Measurements from ENCODE around the gene KCNE1. TPM values are rescaled to one million over a fixed set of nuclear protein-coding genes. Genes with fewer than 3 reads are reported as not detected.

Gene KCNE1
- total and polyA plus RNA-seq, 4 donors = 0.23 to 6.0 (median 0.81) TPM

DNA sequence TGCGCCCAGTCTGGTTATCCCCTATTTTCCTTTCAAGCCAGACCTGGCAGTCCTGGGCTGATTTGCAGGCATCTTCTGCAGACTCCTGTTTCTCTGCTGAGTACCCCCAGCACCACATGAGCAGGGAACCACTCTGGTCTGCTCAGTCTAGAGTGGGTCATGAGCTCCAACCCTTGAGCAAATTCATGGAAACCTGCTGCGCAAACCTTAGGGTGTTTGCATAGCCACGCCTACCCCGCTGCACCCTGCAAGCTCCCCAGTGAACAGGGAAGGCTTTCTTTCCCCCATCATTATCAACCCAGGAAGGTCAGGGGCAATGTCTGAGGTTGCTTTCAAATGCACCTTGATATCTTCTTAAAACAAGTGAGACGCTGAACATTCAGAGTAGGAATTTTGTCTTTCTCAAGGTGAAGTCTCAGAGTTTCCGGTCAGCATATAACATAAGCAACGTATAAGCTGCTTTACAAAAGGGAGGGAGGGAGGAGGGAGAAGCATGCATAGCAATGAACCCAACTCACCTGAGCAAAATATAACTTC is 11.1 kb upstream of the KCNE1 start:
- Histone ChIP-seq H3K9me3 (ENCODE audit: control insufficient read depth in 4 of 4, low read length in 3 of 4) (no peaks in the 10 kb centered on the region), H3K9ac (ENCODE audit: low read depth in 1 of 2, low read length in 2 of 2) (no peak overlapping the region), H3K36me3 (ENCODE audit: control insufficient read depth in 4 of 4, insufficient read depth in 3 of 4, low read depth in 1 of 4, low read length in 3 of 4) (peaks cover 0 to 17% (median 11%) of the 10 kb centered on the region in 4 donors), H3K27me3 (ENCODE audit: control insufficient read depth in 4 of 4, insufficient read depth in 4 of 4, low read length in 3 of 4) (no peaks in the 10 kb centered on the region), H3K4me3 (ENCODE audit: low read depth in 1 of 3, low read length in 3 of 3) (peak overlapping the region in 1 of 3 donors; percentile 22), H3K4me1 (ENCODE audit: control insufficient read depth in 4 of 4, insufficient read depth in 4 of 4, low read length in 3 of 4) (peaks cover 12 to 61% (median 35%) of the 10 kb centered on the region in 4 donors), H3K27ac (ENCODE audit: low read depth in 1 of 2, low read length in 2 of 2) (peak overlapping the region; percentile 74 to 96)
- 80% methylated on average over 7 of the region's 7 CpGs for WGBS
- TF ChIP-seq RAD21 (IDR thresholded peaks at IDR 0.05) = no peak
- DNase-seq (ENCODE audit: low spot score) = no peak

DNA sequence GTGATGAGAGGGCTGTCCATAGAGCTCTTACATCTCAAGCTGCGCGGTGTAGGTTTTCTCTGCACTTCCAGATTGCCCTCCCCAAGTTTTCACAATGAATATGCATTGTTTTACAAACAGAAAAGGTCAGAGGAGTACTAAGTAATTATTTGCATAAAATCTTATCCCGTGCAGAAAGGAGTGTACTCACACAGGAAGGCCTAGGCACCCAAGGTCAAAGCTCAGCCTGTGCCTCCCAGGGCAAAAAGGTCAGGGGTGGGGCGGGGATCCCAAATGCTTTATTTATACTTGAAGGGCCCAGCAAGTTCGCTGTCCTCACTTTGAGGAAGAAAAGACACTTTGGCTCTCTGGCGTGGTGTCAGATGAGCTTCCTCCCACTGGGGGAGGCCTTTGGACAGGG is 10.3 kb upstream of the KCNE1 start:
- peak; percentile 42 for DNase-seq (ENCODE audit: low spot score)
- peak overlapping the region in 2 of 3 donors; percentile 60 to 68 for H3K4me3 ChIP-seq (ENCODE audit: low read depth in 1 of 3, low read length in 3 of 3)
- peak overlapping the region in 1 of 2 donors; percentile 4 for H3K9ac ChIP-seq (ENCODE audit: low read depth in 1 of 2, low read length in 2 of 2)
- H3K4me1 ChIP-seq (ENCODE audit: control insufficient read depth in 4 of 4, insufficient read depth in 4 of 4, low read length in 3 of 4) = peaks cover 12 to 55% (median 33%) of the 10 kb centered on the region in 4 donors
- peak overlapping the region; percentile 74 to 83 for H3K27ac ChIP-seq (ENCODE audit: low read depth in 1 of 2, low read length in 2 of 2)
- TF ChIP-seq, protein P1, sequence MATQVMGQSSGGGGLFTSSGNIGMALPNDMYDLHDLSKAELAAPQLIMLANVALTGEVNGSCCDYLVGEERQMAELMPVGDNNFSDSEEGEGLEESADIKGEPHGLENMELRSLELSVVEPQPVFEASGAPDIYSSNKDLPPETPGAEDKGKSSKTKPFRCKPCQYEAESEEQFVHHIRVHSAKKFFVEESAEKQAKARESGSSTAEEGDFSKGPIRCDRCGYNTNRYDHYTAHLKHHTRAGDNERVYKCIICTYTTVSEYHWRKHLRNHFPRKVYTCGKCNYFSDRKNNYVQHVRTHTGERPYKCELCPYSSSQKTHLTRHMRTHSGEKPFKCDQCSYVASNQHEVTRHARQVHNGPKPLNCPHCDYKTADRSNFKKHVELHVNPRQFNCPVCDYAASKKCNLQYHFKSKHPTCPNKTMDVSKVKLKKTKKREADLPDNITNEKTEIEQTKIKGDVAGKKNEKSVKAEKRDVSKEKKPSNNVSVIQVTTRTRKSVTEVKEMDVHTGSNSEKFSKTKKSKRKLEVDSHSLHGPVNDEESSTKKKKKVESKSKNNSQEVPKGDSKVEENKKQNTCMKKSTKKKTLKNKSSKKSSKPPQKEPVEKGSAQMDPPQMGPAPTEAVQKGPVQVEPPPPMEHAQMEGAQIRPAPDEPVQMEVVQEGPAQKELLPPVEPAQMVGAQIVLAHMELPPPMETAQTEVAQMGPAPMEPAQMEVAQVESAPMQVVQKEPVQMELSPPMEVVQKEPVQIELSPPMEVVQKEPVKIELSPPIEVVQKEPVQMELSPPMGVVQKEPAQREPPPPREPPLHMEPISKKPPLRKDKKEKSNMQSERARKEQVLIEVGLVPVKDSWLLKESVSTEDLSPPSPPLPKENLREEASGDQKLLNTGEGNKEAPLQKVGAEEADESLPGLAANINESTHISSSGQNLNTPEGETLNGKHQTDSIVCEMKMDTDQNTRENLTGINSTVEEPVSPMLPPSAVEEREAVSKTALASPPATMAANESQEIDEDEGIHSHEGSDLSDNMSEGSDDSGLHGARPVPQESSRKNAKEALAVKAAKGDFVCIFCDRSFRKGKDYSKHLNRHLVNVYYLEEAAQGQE (IDR thresholded peaks at IDR 0.05) = no peak
- TF ChIP-seq, protein P2, sequence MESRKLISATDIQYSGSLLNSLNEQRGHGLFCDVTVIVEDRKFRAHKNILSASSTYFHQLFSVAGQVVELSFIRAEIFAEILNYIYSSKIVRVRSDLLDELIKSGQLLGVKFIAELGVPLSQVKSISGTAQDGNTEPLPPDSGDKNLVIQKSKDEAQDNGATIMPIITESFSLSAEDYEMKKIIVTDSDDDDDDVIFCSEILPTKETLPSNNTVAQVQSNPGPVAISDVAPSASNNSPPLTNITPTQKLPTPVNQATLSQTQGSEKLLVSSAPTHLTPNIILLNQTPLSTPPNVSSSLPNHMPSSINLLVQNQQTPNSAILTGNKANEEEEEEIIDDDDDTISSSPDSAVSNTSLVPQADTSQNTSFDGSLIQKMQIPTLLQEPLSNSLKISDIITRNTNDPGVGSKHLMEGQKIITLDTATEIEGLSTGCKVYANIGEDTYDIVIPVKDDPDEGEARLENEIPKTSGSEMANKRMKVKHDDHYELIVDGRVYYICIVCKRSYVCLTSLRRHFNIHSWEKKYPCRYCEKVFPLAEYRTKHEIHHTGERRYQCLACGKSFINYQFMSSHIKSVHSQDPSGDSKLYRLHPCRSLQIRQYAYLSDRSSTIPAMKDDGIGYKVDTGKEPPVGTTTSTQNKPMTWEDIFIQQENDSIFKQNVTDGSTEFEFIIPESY (IDR thresholded peaks at IDR 0.05) = peak; percentile 66
- TF ChIP-seq HNF4G (IDR thresholded peaks at IDR 0.05) (peak; percentile 78), YY1 (IDR thresholded peaks at IDR 0.05) (no peak), RAD21 (IDR thresholded peaks at IDR 0.05) (peak in 1 of 2 donors; percentile 10), HNF4A (conservative IDR thresholded peaks at IDR 0.05) (peak; percentile 95 to 96), EGR1 (IDR thresholded peaks at IDR 0.05; ENCODE audit: low read depth in 2 of 2) (peak in 1 of 2 donors; percentile 46), JUND (IDR thresholded peaks at IDR 0.05) (peak; percentile 54 to 69), RXRA (IDR thresholded peaks at IDR 0.05) (peak; percentile 93 to 96), SP1 (IDR thresholded peaks at IDR 0.05) (peak; percentile 91), FOXA1 (IDR thresholded peaks at IDR 0.05) (peak; percentile 27), GABPA (IDR thresholded peaks at IDR 0.05 in 1 of 2, conservative IDR thresholded peaks at IDR 0.05 in 1 of 2) (peak in 1 of 2 donors; percentile 38), NR2F2 (IDR thresholded peaks at IDR 0.05) (peak; percentile 96), FOXA2 (IDR thresholded peaks at IDR 0.05) (peak; percentile 66), TAF1 (conservative IDR thresholded peaks at IDR 0.05) (no peak)
- TF ChIP-seq, protein P3, sequence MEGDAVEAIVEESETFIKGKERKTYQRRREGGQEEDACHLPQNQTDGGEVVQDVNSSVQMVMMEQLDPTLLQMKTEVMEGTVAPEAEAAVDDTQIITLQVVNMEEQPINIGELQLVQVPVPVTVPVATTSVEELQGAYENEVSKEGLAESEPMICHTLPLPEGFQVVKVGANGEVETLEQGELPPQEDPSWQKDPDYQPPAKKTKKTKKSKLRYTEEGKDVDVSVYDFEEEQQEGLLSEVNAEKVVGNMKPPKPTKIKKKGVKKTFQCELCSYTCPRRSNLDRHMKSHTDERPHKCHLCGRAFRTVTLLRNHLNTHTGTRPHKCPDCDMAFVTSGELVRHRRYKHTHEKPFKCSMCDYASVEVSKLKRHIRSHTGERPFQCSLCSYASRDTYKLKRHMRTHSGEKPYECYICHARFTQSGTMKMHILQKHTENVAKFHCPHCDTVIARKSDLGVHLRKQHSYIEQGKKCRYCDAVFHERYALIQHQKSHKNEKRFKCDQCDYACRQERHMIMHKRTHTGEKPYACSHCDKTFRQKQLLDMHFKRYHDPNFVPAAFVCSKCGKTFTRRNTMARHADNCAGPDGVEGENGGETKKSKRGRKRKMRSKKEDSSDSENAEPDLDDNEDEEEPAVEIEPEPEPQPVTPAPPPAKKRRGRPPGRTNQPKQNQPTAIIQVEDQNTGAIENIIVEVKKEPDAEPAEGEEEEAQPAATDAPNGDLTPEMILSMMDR (IDR thresholded peaks at IDR 0.05; ENCODE audit: low read depth, low read length, missing input control) = no peak
- TF ChIP-seq, protein P4, sequence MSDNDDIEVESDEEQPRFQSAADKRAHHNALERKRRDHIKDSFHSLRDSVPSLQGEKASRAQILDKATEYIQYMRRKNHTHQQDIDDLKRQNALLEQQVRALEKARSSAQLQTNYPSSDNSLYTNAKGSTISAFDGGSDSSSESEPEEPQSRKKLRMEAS (IDR thresholded peaks at IDR 0.05) = peak; percentile 80
- TF ChIP-seq, protein P5, sequence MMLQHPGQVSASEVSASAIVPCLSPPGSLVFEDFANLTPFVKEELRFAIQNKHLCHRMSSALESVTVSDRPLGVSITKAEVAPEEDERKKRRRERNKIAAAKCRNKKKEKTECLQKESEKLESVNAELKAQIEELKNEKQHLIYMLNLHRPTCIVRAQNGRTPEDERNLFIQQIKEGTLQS (IDR thresholded peaks at IDR 0.05) = peak; percentile 27
- peaks cover 0 to 25% (median 14%) of the 10 kb centered on the region in 4 donors for H3K36me3 ChIP-seq (ENCODE audit: control insufficient read depth in 4 of 4, insufficient read depth in 3 of 4, low read depth in 1 of 4, low read length in 3 of 4)
- 26% methylated on average over 6 of the region's 6 CpGs for WGBS
- no peaks in the 10 kb centered on the region for H3K27me3 ChIP-seq (ENCODE audit: control insufficient read depth in 4 of 4, insufficient read depth in 4 of 4, low read length in 3 of 4)
- no peaks in the 10 kb centered on the region for H3K9me3 ChIP-seq (ENCODE audit: control insufficient read depth in 4 of 4, low read length in 3 of 4)

All from liver (tissue), 9 donors.